ENCODE data around the gene ABCF3.

Gene ABCF3

GRCh38 chr3:184188080-184188479 lies 2.1 kb downstream of the ABCF3 start:
- DNase-seq: no peak

GRCh38 chr3:184189421-184189820 lies 3.4 kb downstream of the ABCF3 start:
- DNase-seq: no peak

- no peak for DNase-seq
Observed at GRCh38 chr3:184192889-184193288, 6.9 kb downstream of the ABCF3 start.

- DNase-seq: no peak
Observed at GRCh38 chr3:184193991-184194539, 8.1 kb downstream of the ABCF3 start.

- DNase-seq: no peak
Observed at GRCh38 chr3:184196536-184196935, 10.5 kb downstream of the ABCF3 start.

GRCh38 chr3:184198509-184198908 lies 12.5 kb downstream of the ABCF3 start:
- no peak for DNase-seq

GRCh38 chr3:184200825-184201224 lies 14.8 kb downstream of the ABCF3 start:
- no peak for DNase-seq

GRCh38 chr3:184203526-184203925 lies 17.5 kb downstream of the ABCF3 start:
- DNase-seq: no peak

GRCh38 chr3:184209146-184209923 lies 23.3 kb downstream of the ABCF3 start:
- DNase-seq: no peak

- DNase-seq: no peak
Observed at GRCh38 chr3:184211297-184211696, 25.3 kb downstream of the ABCF3 start.

GRCh38 chr3:184211718-184212117 lies 25.7 kb downstream of the ABCF3 start:
- DNase-seq: no peak

- no peak for DNase-seq
Observed at GRCh38 chr3:184218814-184219213, 32.8 kb downstream of the ABCF3 start.

GRCh38 chr3:184222521-184222920 lies 36.5 kb downstream of the ABCF3 start:
- DNase-seq: no peak

GRCh38 chr3:184223946-184224345 lies 37.9 kb downstream of the ABCF3 start:
- no peak for DNase-seq

- no peak for DNase-seq
Observed at GRCh38 chr3:184227481-184227935, 41.5 kb downstream of the ABCF3 start.

- no peak for DNase-seq
Observed at GRCh38 chr3:184228376-184229137, 42.6 kb downstream of the ABCF3 start.

- no peak for DNase-seq
Observed at GRCh38 chr3:184229394-184230080, 43.5 kb downstream of the ABCF3 start, which contains the start of gene VWA5B2. Gene VWA5B2 (plus strand): TSS chr3:184229585. CDS start chr3:184230529, 944 bp downstream.

GRCh38 chr3:184230081-184230602 lies 44.1 kb downstream of the ABCF3 start:
- DNase-seq: no peak

GRCh38 chr3:184230603-184231528 lies 44.9 kb downstream of the ABCF3 start:
- no peak for DNase-seq

- DNase-seq: no peak
Observed at GRCh38 chr3:184231671-184232070, 45.7 kb downstream of the ABCF3 start.

GRCh38 chr3:184233127-184233843 lies 47.3 kb downstream of the ABCF3 start:
- DNase-seq: no peak
